HFFc6 (cell line): Measurements from ENCODE around the gene FBXO47. TPM values are rescaled to one million over a fixed set of nuclear protein-coding genes. Genes with fewer than 3 reads are reported as not detected.

Experiments
- DNase-seq: peaks from one replicate; pipeline ENCODE4 v3.0.0-alpha.2; 2018
- H3K27ac Mint-ChIP-seq: 2 replicates; pipeline ENCODE4 v1.8.0; 2020; ENCODE audit warnings: mild to moderate bottlenecking, mixed read lengths
- H3K27me3 Mint-ChIP-seq: 2 replicates; pipeline ENCODE4 v1.8.0; 2021; ENCODE audit warnings: mild to moderate bottlenecking, moderate library complexity, mixed read lengths; ENCODE audit not compliant: insufficient read depth
- H3K36me3 Mint-ChIP-seq: 2 replicates; pipeline ENCODE4 v1.8.0; 2021; ENCODE audit warnings: low read depth, mixed read lengths
- H3K4me1 Mint-ChIP-seq: 2 replicates; pipeline ENCODE4 v1.8.0; 2020; ENCODE audit warnings: low read depth, mixed read lengths
- H3K4me3 Mint-ChIP-seq: 2 replicates; pipeline ENCODE4 v1.8.0; 2020; ENCODE audit warnings: mild to moderate bottlenecking, moderate library complexity, mixed read lengths
- H3K9me3 Mint-ChIP-seq: 2 replicates; pipeline ENCODE4 v1.8.0; 2020; ENCODE audit warnings: mild to moderate bottlenecking, mixed read lengths
- long read RNA-seq: library from polyadenylated mRNA; unstranded; transcript quantifications from one replicate; pipeline ENCODE4 v2.0.0, GENCODE V29; 2019
- total RNA-seq, 6 experiments: library from RNA; stranded (reverse); fragmentation: NEBNext Ultra II Directional; extraction: Animal tissue kit (Norgen Biotek cat#: 25700); gene quantifications; 2 replicates in 1 of 6; 3 replicates in 5 of 6; pipeline ENCODE4 v1.2.3, GENCODE V29; 2021
- TF ChIP-seq, protein P1 (sequence below): fragments of 200-600 bp; sonication (generic); IDR thresholded peaks from 2 replicates; pipeline ENCODE4 v1.5.0; 2021; ENCODE audit warnings: antibody characterized with exemption, mild to moderate bottlenecking

Gene FBXO47, protein sequence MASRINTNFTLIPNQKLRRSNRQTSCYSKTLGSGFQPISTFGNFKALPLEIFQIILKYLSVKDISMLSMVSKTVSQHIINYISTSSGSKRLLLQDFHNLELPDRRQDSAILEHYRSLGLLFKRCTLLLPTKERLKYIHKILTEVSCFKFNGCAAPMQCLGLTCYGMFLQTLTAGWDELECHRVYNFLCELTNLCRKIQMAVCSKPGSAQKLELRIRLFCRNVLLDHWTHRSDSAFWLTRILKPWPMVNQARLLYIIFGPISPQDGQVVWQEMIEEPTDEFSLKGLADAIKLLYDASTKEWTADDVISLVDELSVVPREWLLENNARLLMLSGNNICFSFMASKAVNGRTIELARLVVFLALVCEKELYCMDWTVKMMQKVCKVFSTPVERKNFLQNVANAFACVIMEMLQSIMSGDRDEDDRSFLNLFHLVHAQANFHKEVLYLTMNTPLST
- total RNA-seq = not detected
- long read RNA-seq = 0 reads

DNA sequence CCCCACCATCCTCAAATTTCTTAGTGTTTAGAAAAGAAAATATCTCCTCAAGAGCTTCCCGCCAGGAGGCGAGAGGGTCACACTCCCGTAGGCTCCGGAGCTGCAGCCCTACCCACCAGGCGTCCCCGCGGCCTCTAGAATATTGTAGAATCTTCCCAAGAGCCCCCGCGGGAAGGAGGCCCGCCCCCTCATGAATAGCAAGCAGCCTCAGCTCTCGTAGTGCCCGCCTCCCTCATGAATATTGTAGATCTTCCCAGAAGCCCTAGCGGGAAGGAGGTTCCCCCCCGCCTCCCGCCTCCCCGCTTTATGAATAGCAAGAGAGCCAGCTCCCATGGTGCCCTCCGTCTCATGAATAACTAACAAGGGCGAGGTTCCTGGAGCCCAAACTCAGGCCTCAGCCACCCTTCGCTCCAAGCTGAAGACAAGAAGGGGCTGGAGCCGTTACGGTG is at the start of gene FBXO47:
Gene FBXO47 (minus strand): TSS at position 114 of the 449 bp plus-strand sequence. CDS start 4,378 bp downstream, outside the sequence.
- no peak within 1 kb of the TSS for H3K4me3 Mint-ChIP-seq
- TF ChIP-seq, protein P1, sequence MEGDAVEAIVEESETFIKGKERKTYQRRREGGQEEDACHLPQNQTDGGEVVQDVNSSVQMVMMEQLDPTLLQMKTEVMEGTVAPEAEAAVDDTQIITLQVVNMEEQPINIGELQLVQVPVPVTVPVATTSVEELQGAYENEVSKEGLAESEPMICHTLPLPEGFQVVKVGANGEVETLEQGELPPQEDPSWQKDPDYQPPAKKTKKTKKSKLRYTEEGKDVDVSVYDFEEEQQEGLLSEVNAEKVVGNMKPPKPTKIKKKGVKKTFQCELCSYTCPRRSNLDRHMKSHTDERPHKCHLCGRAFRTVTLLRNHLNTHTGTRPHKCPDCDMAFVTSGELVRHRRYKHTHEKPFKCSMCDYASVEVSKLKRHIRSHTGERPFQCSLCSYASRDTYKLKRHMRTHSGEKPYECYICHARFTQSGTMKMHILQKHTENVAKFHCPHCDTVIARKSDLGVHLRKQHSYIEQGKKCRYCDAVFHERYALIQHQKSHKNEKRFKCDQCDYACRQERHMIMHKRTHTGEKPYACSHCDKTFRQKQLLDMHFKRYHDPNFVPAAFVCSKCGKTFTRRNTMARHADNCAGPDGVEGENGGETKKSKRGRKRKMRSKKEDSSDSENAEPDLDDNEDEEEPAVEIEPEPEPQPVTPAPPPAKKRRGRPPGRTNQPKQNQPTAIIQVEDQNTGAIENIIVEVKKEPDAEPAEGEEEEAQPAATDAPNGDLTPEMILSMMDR = no peak
- H3K27me3 Mint-ChIP-seq = peaks cover 2% of the 10 kb centered on the region; the same call in 1 of the 2 replicates
- H3K4me1 Mint-ChIP-seq = no peaks in the 10 kb centered on the region
- no peak within 1 kb of the TSS for H3K27ac Mint-ChIP-seq
- H3K9me3 Mint-ChIP-seq = no peaks in the 10 kb centered on the region
- no peak for DNase-seq
- H3K36me3 Mint-ChIP-seq = no peaks in the 10 kb centered on the region

DNA sequence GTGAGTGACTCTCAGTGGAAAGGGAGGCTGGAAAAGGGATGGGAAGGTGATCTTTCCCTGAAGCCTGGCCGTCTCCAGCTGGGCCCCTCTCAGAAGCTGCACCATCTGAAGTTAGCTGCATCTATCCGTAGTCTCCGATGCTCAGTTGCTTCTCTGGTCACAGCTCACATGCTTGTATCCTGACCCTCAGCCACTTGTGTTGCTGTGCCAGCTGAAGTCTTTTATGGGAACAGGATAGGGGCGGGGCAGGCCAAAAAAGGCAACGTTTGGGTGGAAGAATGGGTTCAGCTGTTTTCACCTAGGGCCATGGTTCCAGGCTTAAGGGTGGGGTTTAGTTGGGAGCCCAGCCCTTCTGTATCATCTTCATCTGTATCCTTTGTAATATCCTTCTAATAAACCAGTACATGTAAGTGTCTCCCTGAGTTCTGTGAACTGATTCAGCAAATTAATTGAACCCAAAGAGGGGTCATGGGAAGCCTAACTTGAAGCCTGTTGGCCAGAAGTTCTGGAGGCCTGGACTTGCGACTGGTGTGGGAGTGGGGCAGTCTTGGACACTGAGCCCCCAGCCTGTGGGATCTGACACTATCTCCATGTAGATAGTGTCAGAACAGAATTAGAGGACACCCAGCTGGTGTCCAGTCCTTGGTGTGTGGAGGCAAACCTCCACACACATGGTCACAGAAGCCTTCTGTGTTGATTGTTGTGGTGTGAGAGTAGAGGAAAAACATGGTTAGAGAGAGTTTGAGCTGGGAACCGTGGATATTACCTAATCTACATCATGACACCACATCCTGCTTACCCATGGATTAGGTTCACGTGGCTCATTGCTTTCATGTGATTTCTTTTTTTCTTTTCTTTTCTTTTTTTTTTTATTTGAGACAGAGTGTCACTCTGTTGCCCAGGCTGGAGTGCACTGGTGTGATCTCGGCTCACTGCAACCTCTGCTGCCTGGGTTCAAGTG is 49.3 kb upstream of the FBXO47 start:
- Mint-ChIP-seq H3K9me3 (peaks cover 11% of the 10 kb centered on the region; the same call in 1 of the 2 replicates), H3K4me3 (no peak overlapping the region)

DNA sequence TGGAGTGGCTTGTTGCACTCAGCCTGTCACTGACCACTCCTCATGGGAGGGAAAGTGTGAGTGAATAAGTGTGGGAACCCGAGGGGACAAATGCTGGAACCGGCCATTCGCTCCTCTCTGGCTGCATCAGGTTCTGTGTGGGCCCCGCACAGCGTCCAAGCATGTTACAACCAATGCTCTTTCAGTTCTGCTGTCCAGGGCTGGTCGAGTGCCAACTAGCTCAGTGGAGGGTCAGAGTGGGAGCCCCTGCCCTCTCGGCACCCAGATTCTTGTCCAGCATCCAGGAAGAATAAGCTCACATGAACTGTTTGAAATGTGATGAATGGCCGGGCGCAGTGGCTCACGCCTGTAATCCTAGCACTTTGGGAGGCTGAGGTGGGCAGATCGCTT is 48.3 kb upstream of the FBXO47 start:
- Mint-ChIP-seq H3K4me3 (no peak overlapping the region), H3K4me1 (peaks cover 30% of the 10 kb centered on the region), H3K36me3 (no peaks in the 10 kb centered on the region; the same call in 1 of the 2 replicates), H3K27me3 (no peaks in the 10 kb centered on the region; the same call in 1 of the 2 replicates), H3K27ac (no peak overlapping the region), H3K9me3 (peaks cover 11% of the 10 kb centered on the region; the same call in 1 of the 2 replicates)
- TF ChIP-seq, protein P1 = no peak
- DNase-seq = no peak

More for the DNA sequence above, 49.3 kb upstream of the FBXO47 start:
- no peak for DNase-seq
- TF ChIP-seq, protein P1 = no peak
- H3K36me3 Mint-ChIP-seq = no peaks in the 10 kb centered on the region; the same call in 1 of the 2 replicates
- no peak overlapping the region for H3K27ac Mint-ChIP-seq
- H3K27me3 Mint-ChIP-seq = no peaks in the 10 kb centered on the region; the same call in 1 of the 2 replicates
- H3K4me1 Mint-ChIP-seq = peaks cover 30% of the 10 kb centered on the region

DNA sequence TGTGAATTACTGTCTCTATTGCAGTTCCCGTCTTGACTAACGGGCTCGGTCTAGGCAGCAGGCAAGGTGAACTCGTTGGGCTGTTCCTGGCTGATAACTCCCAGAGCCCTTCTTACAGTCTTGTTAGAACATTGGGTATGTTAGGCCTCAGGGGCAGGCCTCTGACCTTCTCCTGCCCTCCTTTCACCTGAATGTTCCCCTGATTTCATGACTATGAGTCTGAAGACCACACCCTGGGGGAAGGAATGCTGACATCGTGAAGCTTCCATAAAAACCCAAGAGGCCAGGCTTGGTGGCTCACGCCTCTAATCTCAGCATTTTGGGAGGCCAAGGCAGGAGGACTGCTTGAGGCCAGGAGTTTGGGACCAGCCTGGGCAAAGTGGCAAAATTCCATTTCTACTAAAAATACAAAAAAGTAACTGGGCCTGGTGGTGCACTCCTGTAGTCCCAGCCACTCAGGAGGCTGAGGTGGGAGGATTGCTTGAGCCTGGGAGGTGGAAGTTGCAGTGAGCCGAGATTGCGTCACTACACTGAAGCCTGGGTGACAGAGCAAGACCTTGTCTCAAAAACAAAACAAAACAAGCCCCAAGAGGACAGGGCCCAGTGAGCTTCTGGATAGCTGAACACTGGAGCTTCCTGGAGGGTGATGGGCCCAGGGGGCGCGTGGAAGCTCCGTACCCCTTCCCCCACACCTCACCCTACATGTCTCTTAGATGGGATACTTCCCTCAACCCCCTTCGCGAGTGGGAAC is 47.8 kb upstream of the FBXO47 start:
- H3K4me1 Mint-ChIP-seq = peaks cover 30% of the 10 kb centered on the region
- H3K4me3 Mint-ChIP-seq = no peak overlapping the region
- TF ChIP-seq, protein P1 = 0 out of 2 replicates have a peak, but pooled peaks have one; percentile 12
- peaks cover 11% of the 10 kb centered on the region; the same call in 1 of the 2 replicates for H3K9me3 Mint-ChIP-seq
- H3K27ac Mint-ChIP-seq = peak overlapping the region; percentile 65
- H3K27me3 Mint-ChIP-seq = no peaks in the 10 kb centered on the region; the same call in 1 of the 2 replicates
- no peak for DNase-seq
- no peaks in the 10 kb centered on the region; the same call in 1 of the 2 replicates for H3K36me3 Mint-ChIP-seq
